GM21723 (cell line): ENCODE results near the gene MUSK.
"Not testable (repeated sequence)": the region's sequence is repeated elsewhere in the genome, so short reads cannot be mapped to it uniquely, and the experiment has no call there.

Experiments
- ATAC-seq: cut with Tn5 transposase; IDR thresholded peaks from one replicate; pipeline ENCODE4 v1.9.1; 2021; ENCODE audit warnings: mild to moderate bottlenecking, moderate library complexity; ENCODE audit not compliant: unreplicated experiment

MUSK gene

DNA sequence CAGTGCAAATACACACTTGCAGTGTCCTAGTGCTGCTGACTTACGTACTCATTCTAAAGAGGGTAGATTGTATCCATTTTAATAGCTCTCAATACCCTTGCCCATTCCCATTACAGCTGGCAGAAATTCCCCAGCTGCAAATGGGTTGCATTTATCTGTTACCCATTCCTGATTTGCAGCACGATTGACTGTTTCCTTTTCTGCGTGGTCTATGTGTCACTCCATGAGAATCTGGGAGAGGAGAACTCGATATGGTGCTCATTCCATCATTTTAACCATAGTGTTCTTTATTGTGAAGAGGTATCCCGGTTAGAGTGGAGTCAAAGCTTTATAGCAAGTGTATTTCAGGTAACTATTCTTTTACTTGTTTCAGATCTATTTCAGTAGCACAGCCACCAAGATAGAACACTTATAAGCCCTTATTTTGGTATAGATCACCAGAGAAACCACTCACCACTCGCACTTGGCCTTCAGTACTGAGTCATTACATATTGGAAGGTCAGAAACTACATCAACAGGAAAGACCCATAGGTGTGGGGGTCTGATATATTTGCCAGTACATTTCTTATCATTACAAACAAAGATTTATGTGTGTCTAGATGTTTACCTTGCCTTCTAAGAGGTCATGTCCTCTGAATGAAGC, 139.5 kb downstream of the MUSK start:
- peak; percentile 72 for ATAC-seq

DNA sequence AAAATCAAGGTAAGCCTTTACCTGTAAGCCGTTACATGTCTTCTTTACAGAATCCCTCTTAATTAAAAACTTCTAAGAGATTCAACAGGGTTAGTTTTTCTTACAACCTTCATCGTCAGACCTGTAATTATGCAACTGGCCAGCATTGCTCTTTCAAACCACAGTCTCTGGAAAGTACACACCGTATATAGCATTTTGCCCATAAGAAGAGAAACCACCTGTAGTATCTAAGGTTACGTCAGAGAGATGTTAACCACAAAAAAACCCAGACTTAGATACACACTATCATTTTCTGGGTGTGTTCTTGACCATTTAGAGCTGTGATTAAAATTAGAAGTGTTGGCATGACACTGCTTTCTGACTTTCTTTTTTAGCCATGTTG, 140.0 kb downstream of the MUSK start:
- ATAC-seq: peak; percentile 94

DNA sequence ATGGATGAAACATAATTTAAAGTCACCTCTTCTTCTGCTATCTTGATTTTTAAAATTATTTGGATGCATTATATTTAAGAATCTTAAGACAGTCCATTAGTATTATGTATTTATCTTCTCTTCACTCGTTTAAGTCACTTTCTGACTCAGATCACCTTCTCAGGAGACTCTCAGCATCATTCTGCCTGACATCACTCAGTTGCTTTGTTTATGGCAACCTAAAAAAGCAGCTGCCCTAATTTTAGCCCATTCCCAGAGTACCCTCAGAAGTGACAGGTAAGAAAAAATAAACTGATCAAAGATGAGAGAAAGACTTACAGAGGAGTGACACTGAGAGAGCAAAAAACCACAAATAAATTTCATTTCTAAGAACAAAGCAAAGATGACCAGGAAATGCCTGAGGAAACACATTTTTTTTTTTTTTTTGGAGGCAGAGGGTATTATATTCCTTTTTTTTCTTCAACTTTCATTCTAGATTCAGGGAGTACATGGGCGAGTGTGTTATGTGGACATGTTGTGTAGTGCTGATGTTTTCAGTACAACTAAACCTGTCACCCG, 140.5 kb downstream of the MUSK start:
- peak; percentile 49 for ATAC-seq

DNA sequence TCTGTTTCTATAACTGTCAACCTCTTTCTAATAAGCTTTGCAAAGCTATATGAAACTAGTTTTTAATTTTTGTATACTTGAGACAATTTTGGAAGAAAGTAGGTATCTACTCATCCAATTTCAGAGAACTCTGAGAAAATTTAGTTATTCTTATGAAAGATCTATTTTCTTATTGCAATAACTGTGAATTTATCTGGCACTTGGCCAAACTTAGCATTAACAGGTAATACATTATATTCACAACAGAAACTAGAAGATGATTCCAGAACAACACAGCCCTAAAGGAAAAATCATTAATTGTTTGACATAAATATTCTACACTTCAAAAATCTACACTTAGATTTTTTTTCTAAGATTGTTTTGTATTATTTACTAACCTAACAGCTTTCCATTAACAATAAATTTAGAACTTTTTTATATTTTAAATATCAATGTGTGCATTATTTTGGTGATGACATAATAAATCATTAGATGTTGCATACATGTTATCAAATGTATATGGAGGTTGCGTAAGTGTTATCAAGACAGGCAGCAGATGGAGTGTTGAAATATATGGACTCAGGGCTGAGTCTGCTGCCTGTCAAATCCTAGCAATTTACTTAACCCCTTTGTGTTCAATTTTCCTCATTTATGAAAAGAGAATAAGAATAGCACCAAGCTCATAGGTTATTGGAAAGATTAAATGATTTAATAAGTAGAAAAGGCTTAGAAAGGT, 141.8 kb downstream of the MUSK start:
- no peak for ATAC-seq

DNA sequence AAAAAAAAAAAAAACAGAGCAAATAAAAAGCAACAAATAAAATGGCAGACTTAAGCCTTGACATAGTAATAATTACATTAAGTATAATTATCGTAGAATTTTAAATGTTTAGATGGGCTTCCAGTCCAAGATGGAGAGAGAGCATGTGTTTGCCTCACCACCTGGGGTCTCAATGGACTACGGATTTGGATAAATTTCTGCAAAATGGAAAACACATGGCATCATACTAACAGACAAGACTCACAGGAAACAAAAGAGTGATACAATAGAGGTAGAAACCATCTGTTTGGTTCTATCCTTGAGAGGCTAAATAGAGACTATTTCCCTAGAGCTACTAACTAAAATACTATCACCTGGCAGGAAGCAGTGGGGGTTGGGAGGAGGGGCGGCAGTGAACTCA, 144.3 kb downstream of the MUSK start:
- no peak for ATAC-seq

DNA sequence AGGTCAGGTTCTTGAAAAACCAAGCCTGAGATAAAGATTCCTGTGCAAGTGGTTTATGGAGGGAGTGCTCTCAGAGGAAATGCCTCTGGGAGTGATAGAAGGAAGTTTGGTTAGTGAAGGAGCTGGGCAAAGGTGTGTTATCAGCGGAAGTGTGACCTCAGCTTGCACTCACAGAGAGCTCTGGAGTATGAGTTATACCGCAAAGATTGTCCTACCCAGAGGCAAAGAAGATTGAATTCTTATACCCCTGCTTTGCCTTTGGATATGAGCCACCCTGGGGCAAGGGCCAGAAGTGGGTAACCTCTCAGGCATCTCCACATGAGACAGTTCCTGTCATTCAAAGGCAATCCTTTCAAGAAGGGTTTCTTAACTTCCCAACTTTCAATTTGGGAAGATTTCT, 145.6 kb downstream of the MUSK start:
- no peak for ATAC-seq

DNA sequence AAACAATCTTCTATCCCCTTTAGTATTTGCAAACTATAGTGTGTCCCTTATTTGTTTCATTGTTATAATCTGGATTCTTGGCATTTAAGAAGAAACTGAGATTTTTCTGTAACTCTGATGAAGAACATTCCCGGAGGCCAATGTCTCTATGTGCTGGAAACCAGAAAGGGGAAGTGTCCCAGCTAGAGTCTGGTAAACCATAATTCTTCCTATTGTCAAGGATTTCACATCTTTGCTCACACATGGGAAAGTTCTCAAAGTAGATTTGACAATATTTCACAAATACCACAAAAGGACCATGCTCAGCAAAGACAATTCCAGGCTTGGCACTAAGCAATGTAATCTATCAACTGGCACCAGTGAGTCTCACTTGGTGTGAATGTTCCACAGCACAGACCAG, 146.8 kb downstream of the MUSK start:
- no peak for ATAC-seq

DNA sequence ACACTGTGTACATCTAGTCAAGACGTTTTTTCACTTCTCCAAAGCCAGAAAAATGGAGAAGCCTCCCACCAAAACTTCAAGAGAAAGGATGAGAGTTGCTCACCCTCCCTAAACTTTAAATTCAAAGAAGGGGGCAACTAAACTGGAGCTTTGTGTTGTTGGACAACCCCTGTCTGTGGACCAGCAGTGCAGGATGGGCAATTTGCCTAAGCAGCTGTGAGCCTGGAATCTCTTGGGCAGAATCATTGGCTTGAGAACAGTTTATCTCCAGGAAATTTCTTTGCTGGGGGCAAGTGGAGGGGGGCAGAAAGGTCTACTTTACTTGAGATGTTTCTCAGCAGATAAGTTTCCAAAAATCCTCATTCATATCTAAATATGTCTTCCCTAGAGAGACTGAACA, 151.8 kb downstream of the MUSK start:
- ATAC-seq: no peak

DNA sequence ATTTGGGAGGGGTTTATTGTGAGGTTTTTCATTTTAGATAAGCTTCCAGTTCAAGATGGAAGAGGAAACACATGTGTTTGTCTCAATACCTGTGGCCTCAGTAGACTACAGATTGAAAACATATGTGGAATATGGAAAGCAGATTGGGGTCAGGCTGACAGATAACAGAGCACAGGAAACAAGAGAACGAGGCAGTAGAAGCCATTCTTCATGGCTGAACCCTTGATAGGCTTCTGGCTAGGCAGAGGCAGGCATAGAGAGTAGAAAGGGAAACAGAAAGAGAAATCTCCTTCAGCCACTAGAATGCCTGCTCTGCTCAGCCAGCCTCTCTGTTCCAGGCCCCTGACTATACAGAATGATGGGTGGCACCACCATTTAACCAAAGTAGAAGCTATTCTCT, 152.5 kb downstream of the MUSK start:
- ATAC-seq: peak; percentile 94

DNA sequence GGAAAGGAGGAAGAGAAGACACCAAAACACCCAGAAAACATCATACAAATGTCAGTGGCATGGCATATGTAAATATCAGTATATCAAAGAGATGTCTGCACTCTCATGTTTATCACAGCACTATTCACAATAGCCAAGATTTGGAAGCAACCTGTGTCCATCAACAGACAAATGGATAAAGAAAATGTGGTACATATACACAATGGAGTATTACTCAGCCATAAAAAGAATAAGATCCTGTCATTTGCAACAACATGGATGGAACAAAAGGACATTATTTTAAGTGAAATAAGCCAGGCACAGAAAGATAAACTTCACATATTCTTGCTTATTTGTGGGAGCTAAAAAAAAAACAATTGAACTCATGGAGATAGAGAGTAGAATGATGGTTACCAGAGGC, 156.5 kb downstream of the MUSK start:
- not testable (repeated sequence) for ATAC-seq

DNA sequence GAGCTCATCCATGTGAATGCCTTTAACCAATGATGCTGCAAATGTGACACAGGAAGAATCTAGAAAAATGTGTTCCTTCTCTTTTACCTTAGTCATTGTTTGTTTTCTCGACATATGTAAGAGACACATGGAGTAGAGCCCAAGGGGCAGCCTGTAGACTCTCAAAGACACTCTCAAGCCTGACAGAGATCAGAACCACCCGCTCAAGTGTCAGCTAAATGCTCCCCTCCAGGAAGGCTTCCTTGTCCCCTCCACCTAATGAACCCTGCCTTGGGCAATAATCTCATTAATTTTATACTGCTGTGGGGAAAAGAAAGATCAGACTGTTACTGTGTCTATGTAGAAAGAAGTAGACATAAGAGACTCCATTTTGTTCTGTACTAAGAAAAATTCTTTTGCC, 157.4 kb downstream of the MUSK start:
- ATAC-seq: no peak

DNA sequence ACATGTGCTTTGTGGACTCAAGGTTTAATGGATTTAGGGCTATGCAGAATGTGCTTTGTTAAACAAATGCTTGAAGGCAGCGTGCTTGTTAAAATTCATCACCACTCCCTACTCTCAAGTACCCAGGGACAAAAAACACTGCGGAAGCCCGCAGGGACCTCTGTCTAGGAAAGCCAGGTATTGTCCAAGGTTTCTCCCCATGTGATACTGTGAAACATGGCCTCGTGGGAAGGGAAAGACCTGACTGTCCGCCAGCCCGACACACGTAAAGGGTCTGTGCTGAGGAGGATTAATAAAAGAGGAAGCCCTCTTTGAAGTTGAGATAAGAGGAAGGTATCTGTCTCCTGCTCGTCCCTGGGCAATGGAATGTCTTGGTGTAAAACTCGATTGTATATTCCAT, 157.8 kb downstream of the MUSK start:
- not testable (repeated sequence) for ATAC-seq

DNA sequence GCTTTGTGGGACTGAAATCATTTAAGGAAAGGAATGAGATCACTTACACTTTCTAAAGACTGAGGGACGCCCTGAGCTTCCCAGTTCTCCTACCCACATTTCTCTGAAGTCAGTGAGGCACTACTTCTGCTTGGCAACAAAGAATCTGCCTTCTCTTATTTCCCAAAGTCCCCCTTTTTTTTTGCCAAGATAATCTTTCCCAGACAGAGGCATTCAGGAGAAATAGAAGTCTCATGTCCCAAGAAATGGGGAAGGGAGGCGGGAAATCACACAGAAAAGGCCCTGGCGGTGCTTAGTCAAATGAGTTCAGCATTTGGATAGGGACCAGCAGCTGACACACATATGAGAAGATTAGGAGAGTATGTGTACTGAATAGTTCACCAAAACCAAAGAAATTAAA, 159.7 kb downstream of the MUSK start:
- no peak for ATAC-seq

DNA sequence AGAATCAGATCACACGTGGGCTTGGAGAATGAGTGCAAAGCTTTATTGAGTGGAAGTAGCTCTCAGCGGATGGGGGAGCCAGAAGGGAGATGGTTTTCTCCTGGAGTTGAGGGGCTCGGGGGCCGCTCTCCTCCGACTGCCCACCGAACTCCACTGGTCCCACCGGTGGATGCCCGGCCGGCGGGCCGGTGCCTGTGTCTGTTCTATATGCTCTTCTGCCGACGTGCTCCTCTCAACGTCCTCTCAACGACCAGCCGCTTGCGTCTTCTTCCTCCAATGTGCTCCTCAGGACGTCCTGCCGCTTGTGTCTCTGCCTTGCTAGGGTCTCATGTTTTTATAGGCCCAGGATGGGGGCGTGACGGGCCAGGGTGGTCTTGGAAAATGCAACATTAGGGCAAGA, 161.9 kb downstream of the MUSK start:
- ATAC-seq: no peak

DNA sequence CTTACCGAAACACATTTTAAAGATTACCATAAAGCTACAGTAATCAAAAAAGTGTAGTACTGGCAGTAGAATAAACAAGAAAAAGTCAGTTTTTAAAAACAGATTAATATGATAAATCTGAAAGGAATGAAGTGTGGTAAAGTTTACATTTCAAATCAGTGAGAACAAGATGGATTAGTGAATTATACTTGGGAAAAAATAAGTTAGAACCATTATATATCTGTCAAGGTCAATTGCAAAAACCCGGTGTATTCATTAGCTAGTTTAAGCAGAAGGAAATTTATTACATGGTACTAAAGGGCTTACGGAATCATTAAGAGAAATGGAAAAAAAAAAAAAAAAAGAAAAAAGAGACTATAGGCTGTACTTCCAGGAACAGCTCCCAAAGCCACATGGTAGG, 164.3 kb downstream of the MUSK start:
- ATAC-seq: no peak

DNA sequence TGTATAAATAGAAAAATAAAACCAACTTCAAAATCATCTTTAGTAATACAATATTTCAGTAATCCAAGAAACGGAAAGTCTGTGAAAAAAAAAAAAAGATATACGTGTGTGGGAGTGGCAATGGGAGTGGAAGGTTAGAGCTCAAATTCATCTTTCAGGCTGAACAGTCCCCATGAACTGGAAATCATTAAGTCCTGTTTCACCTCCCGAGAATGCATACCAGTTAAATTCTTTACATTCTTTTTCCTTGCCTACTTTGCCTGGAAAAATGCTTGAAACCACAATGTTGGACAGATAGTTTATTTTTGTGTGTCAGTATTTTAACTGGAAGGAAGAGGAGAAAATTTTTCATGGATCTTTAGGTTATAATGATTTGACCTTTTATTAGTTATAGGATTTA, 166.8 kb downstream of the MUSK start:
- ATAC-seq: no peak

DNA sequence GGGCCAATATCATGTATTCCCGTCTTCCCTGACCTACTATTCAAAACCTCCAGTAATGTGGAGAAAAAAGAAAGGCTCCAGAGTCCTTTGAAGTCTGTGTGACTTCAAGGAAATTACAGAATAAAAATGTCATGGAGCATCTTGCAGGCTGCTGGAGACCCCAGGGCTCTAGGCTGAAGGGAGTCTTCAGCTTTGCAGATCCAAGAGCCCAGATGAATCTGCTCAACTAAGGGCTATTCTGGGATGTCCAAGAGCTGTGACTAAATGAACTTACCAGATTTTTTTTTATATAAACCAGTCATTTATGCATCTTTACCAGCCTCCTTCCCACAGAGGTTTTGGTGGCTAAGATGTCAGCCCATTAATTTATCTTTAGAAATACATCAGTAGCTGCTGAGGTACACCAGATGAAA, 167.3 kb downstream of the MUSK start:
- no peak for ATAC-seq

DNA sequence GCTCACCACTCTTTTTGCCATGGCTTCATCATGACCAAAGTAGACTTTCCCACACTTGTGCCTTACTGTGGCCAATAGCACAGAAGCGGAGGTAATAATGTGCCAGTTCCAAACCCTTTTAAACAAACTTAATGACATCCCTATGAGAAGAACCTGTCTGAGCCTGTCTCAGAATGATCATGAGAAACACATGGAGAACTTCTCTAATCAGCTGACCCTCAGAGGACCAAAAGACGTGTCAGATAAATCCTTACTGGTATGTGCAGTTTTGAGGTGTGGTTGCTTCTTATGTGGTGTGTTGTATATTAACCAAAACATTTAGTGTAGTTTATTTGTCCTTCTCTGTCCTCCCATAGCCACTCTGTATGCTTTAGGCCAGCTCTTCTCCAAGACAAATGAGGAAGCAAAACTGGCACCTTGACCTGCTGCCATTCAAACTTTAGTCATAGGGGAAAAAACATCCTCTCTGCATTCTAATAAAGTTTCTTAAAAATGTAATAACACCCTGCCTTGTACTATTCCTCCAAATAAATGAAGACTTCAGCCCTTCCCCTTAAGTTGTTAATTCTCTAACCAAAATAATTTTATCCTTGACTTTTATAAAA, 168.9 kb downstream of the MUSK start:
- ATAC-seq: no peak

DNA sequence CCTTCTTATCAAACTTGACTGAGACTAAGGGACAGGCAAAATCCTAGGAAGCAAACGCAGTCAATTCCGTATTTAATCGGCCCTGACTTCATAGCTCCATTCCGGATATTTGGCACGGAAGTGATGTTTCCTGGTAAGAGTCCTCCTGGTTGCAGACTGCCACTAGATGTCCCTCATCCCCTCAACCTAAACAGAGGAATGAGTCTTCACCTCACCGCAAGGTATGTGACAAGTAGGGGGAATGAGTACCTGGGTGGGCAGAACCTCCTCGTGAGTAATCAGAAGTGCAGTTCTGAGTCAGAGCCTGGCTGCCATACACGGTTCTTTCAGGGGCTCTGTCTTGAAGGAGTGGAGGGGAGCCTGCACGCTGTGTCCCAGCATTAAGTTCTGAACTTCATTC, 173.6 kb downstream of the MUSK start:
- ATAC-seq: no peak

DNA sequence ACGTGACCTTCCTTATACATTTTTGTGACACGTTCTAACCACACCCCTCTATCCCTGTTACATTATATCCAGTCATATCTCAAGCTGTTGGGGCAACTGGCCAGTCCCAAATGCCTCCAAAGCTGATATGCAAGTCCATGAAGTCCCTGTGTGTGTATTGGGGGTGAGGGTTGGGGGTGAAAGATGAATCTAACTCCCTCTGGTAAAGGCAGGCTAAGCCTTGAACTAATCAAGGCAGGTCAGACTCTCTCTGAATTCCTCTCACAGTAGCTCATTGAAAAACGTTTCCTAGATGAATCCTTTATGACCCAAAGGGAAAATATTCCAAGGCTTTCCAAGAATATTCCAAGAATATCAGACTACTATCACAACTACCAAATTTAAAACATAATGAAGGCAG, 174.4 kb downstream of the MUSK start:
- no peak for ATAC-seq

DNA sequence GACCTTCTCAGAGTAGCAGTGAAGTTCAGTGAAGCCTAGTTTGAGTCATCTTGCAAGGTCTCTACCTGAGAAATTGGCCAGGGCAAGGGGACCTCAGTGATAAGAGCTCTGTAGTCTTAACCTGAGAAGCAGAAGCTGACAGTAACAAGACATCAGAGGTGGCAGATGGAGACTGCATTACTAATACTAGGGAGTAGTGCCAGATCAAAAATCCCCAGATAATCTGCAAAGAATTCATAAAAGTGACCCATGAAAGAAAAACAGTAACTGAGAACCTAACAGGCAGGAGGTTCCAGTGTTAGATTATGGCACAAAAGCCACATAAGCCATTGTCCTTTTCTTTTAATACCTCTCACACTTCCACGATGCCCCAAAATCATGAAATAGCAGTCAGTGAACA, 175.5 kb downstream of the MUSK start:
- ATAC-seq: no peak

DNA sequence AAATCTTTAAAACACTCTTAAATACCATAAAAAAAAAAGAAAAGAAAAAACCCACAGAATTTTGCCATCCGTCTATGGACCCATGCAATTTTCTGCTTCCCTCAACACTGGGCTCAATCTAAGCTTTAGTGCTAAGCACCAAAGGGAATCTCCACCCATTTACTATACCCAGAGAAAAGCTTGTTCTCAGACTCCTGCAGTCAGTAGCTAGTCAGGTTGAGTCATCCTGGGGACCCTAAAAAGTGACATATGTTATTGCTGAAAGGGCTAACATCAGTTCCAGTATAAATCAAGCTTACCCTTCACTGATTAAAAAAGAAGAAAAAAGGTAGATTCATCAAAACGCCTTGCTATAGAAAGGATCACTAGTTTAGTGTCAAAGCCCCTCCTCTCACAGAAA, 177.6 kb downstream of the MUSK start:
- no peak for ATAC-seq
